Effector CD8-positive, alpha-beta T cell (primary cell): ENCODE measurements around the gene TTLL1.

Source experiments
- DNase-seq: peaks from one replicate; lab custom pipeline; 2025; lab: John Stamatoyannopoulos, UW

TTLL1 gene

DNA sequence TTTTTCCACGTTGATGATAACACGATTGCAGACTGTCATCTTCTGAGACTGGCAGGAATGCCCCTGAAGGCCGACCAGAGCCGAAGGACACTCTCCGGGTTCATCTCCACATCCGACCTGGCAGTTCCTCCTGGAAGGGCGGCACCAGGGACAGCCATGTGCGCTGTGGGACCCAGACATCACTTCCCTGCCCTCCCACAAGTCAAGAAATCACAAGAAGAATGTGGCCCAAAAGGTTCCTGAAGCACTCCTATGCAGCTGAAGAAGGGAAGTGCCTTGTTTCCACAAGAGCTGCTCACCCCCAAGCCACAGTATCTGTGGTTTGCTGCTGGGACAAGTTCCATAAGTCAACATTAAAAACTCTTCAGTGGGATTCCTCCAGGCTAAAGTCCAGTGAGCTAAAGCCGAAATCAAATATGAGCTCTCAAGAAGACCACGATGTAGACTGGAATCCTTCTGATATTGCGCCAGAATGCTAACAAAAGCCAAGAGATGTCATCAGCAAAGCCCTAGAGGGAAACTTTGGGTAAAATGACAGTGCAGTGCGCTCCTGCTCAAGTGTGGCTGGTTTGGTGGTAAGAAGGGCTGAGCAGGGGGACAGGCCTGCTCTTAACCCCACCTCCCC, 95.4 kb downstream of the TTLL1 start:
- no peak for DNase-seq

DNA sequence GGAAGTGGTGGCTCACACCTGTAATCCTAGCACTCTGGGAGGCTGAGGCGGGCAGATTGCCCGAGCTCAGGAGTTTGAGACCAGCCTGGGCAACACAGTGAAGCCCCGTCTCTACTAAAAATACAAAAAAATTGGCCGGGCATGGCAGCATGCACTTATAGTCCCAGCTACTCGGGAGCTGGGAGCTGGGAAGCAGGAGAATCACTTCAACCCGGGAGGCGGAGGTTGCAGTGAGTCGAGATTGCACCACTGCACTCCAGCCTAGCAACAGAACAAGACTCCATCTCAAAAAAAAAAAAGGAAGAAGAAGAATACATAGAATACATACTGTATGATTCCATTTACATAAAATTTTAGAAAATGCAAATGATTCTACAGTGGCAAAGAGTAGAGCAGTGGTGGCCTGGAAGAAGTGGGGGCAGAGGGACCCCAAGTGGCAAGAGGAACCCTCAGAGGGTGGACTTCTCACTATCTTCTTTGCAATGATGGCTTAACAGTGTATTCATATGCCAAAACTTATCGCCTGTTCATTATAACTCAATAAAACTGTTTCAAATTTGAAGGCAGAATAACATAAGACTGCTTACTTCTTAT, 96.2 kb downstream of the TTLL1 start:
- DNase-seq = no peak

DNA sequence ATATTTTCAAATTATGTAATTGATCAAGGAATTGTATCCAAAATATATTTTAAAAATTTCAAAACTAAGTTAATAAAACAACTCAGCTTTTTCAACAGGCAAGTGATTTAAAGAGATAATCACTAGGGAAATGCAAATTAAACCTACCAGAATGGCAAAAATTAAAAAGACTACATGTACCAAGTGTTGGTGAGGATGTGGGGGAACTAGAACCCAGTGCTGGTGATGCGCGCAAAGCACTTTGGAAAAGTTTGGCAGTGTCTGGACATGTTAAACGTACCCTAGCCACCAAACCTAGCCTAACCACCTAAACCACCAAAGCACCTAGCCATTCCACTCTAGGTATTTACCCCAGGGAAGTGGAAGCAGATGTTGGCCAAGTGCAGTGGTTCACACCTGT, 97.1 kb downstream of the TTLL1 start:
- DNase-seq = no peak

DNA sequence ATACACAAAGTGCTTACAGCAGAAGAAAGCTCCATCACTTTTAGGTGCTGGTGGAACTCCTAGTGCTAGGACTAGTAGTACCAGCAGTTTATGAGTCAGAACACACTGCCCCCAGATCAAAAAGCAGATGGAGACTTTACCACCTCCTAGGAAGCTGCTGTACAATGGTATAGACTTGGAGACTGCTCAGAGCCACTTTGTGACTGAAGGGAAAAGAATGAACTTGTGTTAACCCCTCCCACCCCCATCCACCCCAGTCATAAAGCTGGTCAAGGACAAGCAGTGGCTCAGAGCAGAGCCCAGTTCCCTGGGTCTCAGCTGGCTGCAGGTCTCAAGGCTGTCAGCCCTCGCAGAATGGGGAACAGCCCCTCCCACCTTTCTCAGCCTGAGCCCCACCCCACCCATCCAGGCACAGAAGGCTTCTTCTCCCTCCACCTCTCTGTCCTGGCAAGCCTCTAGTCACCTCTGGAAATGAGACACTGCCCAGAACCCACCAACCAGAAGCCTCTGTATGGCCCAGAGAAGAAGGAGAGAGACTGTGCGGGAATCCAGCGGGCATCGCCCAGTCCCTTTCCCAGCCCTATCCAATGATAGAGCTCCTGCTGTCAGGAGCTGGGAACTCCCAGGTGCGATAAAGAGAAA, 98.1 kb downstream of the TTLL1 start:
- DNase-seq = no peak

DNA sequence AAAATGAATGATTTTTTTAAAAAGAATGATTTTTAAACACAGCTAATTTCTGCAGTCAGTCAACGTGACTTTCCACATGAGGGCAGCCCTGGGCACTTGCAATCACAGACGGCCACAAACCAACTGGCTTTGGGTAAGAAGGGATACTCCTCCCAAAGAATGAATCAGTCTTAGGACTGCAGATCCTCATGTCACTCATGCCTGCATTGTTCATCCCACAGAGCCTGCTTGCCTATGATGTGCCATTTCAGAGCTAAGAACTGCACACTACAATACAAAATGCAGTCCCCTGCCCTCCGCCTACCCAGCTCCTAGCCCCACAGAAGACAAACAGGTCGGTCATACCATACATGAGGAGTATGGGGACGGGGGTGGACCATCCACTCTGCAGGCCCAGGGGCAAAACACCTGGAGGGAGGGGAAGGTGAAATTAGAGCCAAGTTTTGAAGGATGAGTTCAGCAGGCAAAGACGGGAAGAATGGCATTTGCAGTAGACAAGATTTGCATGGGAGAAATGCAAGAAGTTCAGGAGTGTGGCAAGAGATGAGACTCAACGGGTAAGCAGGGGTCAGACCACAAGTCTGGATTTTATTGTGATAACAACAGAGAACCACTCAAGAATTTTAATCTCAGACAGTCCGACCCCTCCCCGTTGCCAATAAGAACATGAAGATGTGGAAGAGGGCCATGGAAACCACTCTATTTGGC, 98.9 kb downstream of the TTLL1 start:
- no peak for DNase-seq
